Thyroid gland (tissue), 4 donors: ENCODE data around the gene GSX1.

Experiments used
- POLR2A ChIP-seq, 2 donors: fragments of 450-650 bp; IDR thresholded peaks; one replicate each; pipeline ENCODE4 v1.6.1; 2017; ENCODE audit warnings: antibody characterized with exemption in 2 of 2, mild to moderate bottlenecking in 2 of 2, moderate library complexity in 1 of 2
- TF ChIP-seq, protein P1 (sequence below), 6 experiments: fragments of 200-600 bp in 3 of 6; fragments of 450-650 bp in 3 of 6; sonication (generic) in 3 of 6; IDR thresholded peaks; one replicate each; pipeline ENCODE4 v1.5.1; 2016 to 2019; ENCODE audit warnings: antibody characterized with exemption in 6 of 6, mild to moderate bottlenecking in 2 of 6, inconsistent platforms in 1 of 6, moderate library complexity in 1 of 6

GRCh38 chr13:27745301-27745700 lies 47.0 kb upstream of the GSX1 start:
- TF ChIP-seq, protein P1, sequence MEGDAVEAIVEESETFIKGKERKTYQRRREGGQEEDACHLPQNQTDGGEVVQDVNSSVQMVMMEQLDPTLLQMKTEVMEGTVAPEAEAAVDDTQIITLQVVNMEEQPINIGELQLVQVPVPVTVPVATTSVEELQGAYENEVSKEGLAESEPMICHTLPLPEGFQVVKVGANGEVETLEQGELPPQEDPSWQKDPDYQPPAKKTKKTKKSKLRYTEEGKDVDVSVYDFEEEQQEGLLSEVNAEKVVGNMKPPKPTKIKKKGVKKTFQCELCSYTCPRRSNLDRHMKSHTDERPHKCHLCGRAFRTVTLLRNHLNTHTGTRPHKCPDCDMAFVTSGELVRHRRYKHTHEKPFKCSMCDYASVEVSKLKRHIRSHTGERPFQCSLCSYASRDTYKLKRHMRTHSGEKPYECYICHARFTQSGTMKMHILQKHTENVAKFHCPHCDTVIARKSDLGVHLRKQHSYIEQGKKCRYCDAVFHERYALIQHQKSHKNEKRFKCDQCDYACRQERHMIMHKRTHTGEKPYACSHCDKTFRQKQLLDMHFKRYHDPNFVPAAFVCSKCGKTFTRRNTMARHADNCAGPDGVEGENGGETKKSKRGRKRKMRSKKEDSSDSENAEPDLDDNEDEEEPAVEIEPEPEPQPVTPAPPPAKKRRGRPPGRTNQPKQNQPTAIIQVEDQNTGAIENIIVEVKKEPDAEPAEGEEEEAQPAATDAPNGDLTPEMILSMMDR (IDR thresholded peaks at IDR 0.05), result no peak
- TF ChIP-seq POLR2A (IDR thresholded peaks at IDR 0.05), result no peak
